B cell (primary cell): ENCODE results near the gene SLC2A1. TPM values are rescaled to one million over a fixed set of nuclear protein-coding genes. Genes with fewer than 3 reads are reported as not detected.

Experiments
- ATAC-seq: fragments of 200-7000 bp; cut with Tn5 transposase; one replicate; pipeline ENCODE4 v1.10.0; 2021; ENCODE audit warnings: low read depth, mild to moderate bottlenecking, moderate number of reproducible peaks, moderate library complexity
- CTCF ChIA-PET: fragments of 350-600 bp; sonication (Branson Sonifier 250); formaldehyde crosslinking; loops from one replicate; lab custom pipeline; 2021; ENCODE audit warnings: antibody characterized with exemption, inconsistent platforms; lab: Charles Lee
- POLR2A ChIA-PET: fragments of 350-600 bp; sonication (Branson Sonifier 250); formaldehyde crosslinking; loops from one replicate; lab custom pipeline; 2021; ENCODE audit warnings: antibody characterized with exemption; lab: Charles Lee
- DNase-seq: peaks from one replicate; pipeline ENCODE4 v3.0.0; 2013
- H2AFZ ChIP-seq: 2 replicates; pipeline ENCODE4 v1.6.1; 2012; ENCODE audit warnings: mild to moderate bottlenecking, low read depth, low read length; ENCODE audit not compliant: insufficient read depth, poor library complexity, severe bottlenecking
- H3K27ac ChIP-seq, 2 donors: 1 replicate in 1 of 2; 2 replicates in 1 of 2; pipeline ENCODE4 v1.5.1; 2012 to 2013; ENCODE audit warnings: low read length in 2 of 2, mild to moderate bottlenecking in 2 of 2, moderate library complexity in 1 of 2
- H3K27me3 ChIP-seq, 4 experiments: fragments of 200-600 bp in 1 of 4; sonication (generic) in 1 of 4; replicated peaks in 1 of 4; 1 replicate in 2 of 4; 2 replicates in 2 of 4; pipeline versions ENCODE4 v1.6.1 to v1.7.0; 2013 to 2016; ENCODE audit warnings: low read length in 3 of 4, mild to moderate bottlenecking in 2 of 4, mixed read lengths in 1 of 4, moderate library complexity in 1 of 4; ENCODE audit not compliant: insufficient read depth in 4 of 4, control insufficient read depth in 3 of 4; ENCODE audit errors: control extremely low read depth in 1 of 4
- H3K36me3 ChIP-seq, 2 experiments: replicated peaks in 1 of 2; 1 replicate in 1 of 2; 2 replicates in 1 of 2; pipeline versions ENCODE4 v1.6.1 to v1.7.1; 2013; ENCODE audit warnings: low read length in 1 of 2; ENCODE audit not compliant: insufficient read depth in 2 of 2, control insufficient read depth in 1 of 2; ENCODE audit errors: control extremely low read depth in 1 of 2, extremely low read depth in 1 of 2
- H3K4me1 ChIP-seq, 2 donors: fragments of 200-600 bp in 1 of 2; sonication (generic) in 1 of 2; 1 replicate in 1 of 2; 2 replicates in 1 of 2; pipeline versions ENCODE4 v1.5.1 to v1.6.1; 2013 to 2017; ENCODE audit warnings: low read length in 2 of 2; ENCODE audit not compliant: control insufficient read depth in 2 of 2, insufficient read depth in 2 of 2
- H3K4me2 ChIP-seq: replicated peaks from 2 replicates; pipeline ENCODE3; 2012; ENCODE audit warnings: mild to moderate bottlenecking, low read depth, low read length; ENCODE audit not compliant: poor library complexity, severe bottlenecking
- H3K4me3 ChIP-seq, 5 experiments: fragments of 200-600 bp in 1 of 5; sonication (generic) in 1 of 5; 1 replicate in 3 of 5; 2 replicates in 2 of 5; pipeline versions ENCODE4 v1.5.1 to v1.7.0; 2011 to 2016; ENCODE audit warnings: low read length in 4 of 5, mild to moderate bottlenecking in 4 of 5, low read depth in 2 of 5, control low read depth in 1 of 5, moderate library complexity in 1 of 5; ENCODE audit not compliant: insufficient read depth in 1 of 5; ENCODE audit errors: control extremely low read depth in 1 of 5, extremely low read depth in 1 of 5
- H3K79me2 ChIP-seq: fragments of 200-600 bp; sonication (generic); one replicate; pipeline ENCODE4 v1.6.0; 2016; ENCODE audit warnings: low read length; ENCODE audit not compliant: control insufficient read depth, insufficient read depth
- H3K9ac ChIP-seq: fragments of 200-600 bp; sonication (generic); 2 replicates; pipeline ENCODE4 v1.6.1; 2017; ENCODE audit warnings: mild to moderate bottlenecking, low read length, moderate library complexity
- H3K9me3 ChIP-seq, 3 donors: one replicate each; pipeline versions ENCODE4 v1.6.1 to v1.7.1; 2013; ENCODE audit warnings: low read length in 2 of 3; ENCODE audit not compliant: control insufficient read depth in 2 of 3, insufficient read depth in 1 of 3; ENCODE audit errors: control extremely low read depth in 1 of 3
- H4K20me1 ChIP-seq: 2 replicates; pipeline ENCODE4 v1.6.0; 2012; ENCODE audit warnings: mild to moderate bottlenecking, low read length; ENCODE audit not compliant: insufficient read depth, control insufficient read depth, poor library complexity, severe bottlenecking
- H3K27ac Mint-ChIP-seq: one replicate; pipeline ENCODE4 v1.8.0; 2021; ENCODE audit warnings: mixed read lengths
- H3K27me3 Mint-ChIP-seq: one replicate; pipeline ENCODE4 v1.8.0; 2021; ENCODE audit warnings: mixed read lengths
- H3K4me1 Mint-ChIP-seq: one replicate; pipeline ENCODE4 v1.8.0; 2021; ENCODE audit warnings: mixed read lengths
- H3K4me3 Mint-ChIP-seq: one replicate; pipeline ENCODE4 v1.8.0; 2021; ENCODE audit warnings: mixed read lengths
- H3K9me3 Mint-ChIP-seq: one replicate; pipeline ENCODE4 v1.8.0; 2022; ENCODE audit warnings: mixed read lengths; ENCODE audit not compliant: insufficient read depth
- CTCF ChIP-seq: fragments of 200-600 bp; IDR thresholded peaks from one replicate; pipeline ENCODE4 v1.8.0; 2022; ENCODE audit warnings: antibody characterized with exemption, mild to moderate bottlenecking
- EZH2 ChIP-seq: IDR thresholded peaks from 2 replicates; pipeline ENCODE4 v1.6.1; 2012; ENCODE audit warnings: borderline replicate concordance, low read depth, mild to moderate bottlenecking, moderate library complexity, low read length; ENCODE audit not compliant: insufficient read depth, poor library complexity, severe bottlenecking
- WGBS: methylation state at CpG from one replicate; pipeline ENCODE4 v1.1.5; 2013; ENCODE audit warnings: missing lambda C conversion rate; ENCODE audit not compliant: insufficient coverage; 5-methylcytosine and 5-hydroxymethylcytosine counted together
- intact Hi-C: fragments of 100-400 bp; cut with micrococcal nuclease; formaldehyde crosslinking; loops from one replicate; pipeline ENCODE4 v1.10.0; 2022
- polyA plus RNA-seq: library from polyadenylated mRNA; depleted of rRNA; stranded (reverse); fragments of >200 nt; gene quantifications from 2 replicates; pipeline ENCODE4 v1.2.3, GENCODE V29; 2012
- total RNA-seq, 2 donors: library from RNA; stranded (reverse); fragments of 120-200 nt in 1 of 2; gene quantifications; 1 replicate in 1 of 2; 2 replicates in 1 of 2; pipeline versions ENCODE4 v1.2.3 to v1.2.4, GENCODE V29; 2013 to 2022

The SLC2A1 gene
- total and polyA plus RNA-seq, 2 donors (not counting 1 experiment from before 2014, with no cell fraction given): 223 to 240 TPM

- no peak for DNase-seq
- H3K4me2 ChIP-seq: peak overlapping the region; percentile 79
- Mint-ChIP-seq H3K9me3 (no peaks in the 10 kb centered on the region), H3K27ac (peak overlapping the region; percentile 97), H3K4me1 (peaks cover 98% of the 10 kb centered on the region), H3K4me3 (peak overlapping the region; percentile 61), H3K27me3 (no peaks in the 10 kb centered on the region)
- no peak for ATAC-seq
- ChIA-PET POLR2A (interaction anchor here (0.5 to 5.2 kb wide), 5 partner anchors 7 to 440 kb away, joined by 3 to 179 read pairs (median 19); partner anchors contain the start of gene SLC2A1), CTCF (interaction anchor here (0.6 to 6.0 kb wide), 8 partner anchors 10 to 159 kb away, joined by 3 to 121 read pairs (median 11); no protein-coding TSS in a partner anchor)
- H3K9me3 ChIP-seq: no peaks in the 10 kb centered on the region
- peaks cover 88% of the 10 kb centered on the region for H3K79me2 ChIP-seq
- no peaks in the 10 kb centered on the region for H3K27me3 ChIP-seq
- intact Hi-C loops: no loop called here
- H4K20me1 ChIP-seq: peaks cover 61% of the 10 kb centered on the region
- no peak overlapping the region for H2AFZ ChIP-seq
- H3K4me3 ChIP-seq: no peak overlapping the region
- H3K4me1 ChIP-seq: peaks cover 96 to 100% of the 10 kb centered on the region in 2 donors
- no peak overlapping the region for H3K9ac ChIP-seq
- H3K27ac ChIP-seq: peak overlapping the region; percentile 87 to 97
- TF ChIP-seq EZH2 (no peak), CTCF (no peak)
- WGBS: 80% methylated on average over 7 of the region's 7 CpGs
- H3K36me3 ChIP-seq: peaks cover 3 to 75% of the 10 kb centered on the region in 2 experiments
Measured at GRCh38 chr1:42936309-42937078, 22.2 kb downstream of the SLC2A1 start.

GRCh38 chr1:42935971-42936308, 22.7 kb downstream of the SLC2A1 start:
- TF ChIP-seq EZH2: no peak
- TF ChIP-seq CTCF: no peak
- H3K36me3 ChIP-seq: peaks cover 3 to 73% of the 10 kb centered on the region in 2 experiments
- intact Hi-C loops: loop anchor here (1.0 kb wide), 2 partner anchors 8 to 16 kb away; no protein-coding TSS in a partner anchor
- H3K27me3 ChIP-seq: no peaks in the 10 kb centered on the region
- peak overlapping the region; percentile 97 for H3K27ac Mint-ChIP-seq
- POLR2A ChIA-PET: interaction anchor here (0.5 to 5.2 kb wide), 5 partner anchors 8 to 440 kb away, joined by 3 to 179 read pairs (median 19); partner anchors contain the start of genes C1orf50, P3H1 and SLC2A1
- WGBS: 95% methylated on average over 4 of the region's 5 CpGs
- H3K9me3 ChIP-seq: no peaks in the 10 kb centered on the region
- peaks cover 88% of the 10 kb centered on the region for H3K79me2 ChIP-seq
- H3K9ac ChIP-seq: peak overlapping the region; percentile 50
- peak overlapping the region; percentile 79 for H3K4me2 ChIP-seq
- peaks cover 61% of the 10 kb centered on the region for H4K20me1 ChIP-seq
- ATAC-seq (no peak), DNase-seq (no peak)
- H3K4me1 Mint-ChIP-seq: peaks cover 98% of the 10 kb centered on the region
- no peaks in the 10 kb centered on the region for H3K9me3 Mint-ChIP-seq
- H3K4me1 ChIP-seq: peaks cover 96 to 100% of the 10 kb centered on the region in 2 donors
- peak overlapping the region; percentile 87 to 97 for H3K27ac ChIP-seq
- CTCF ChIA-PET: interaction anchor here (0.6 to 6.0 kb wide), 8 partner anchors 9 to 158 kb away, joined by 3 to 121 read pairs (median 11); no protein-coding TSS in a partner anchor
- H3K27me3 Mint-ChIP-seq: no peaks in the 10 kb centered on the region
- H2AFZ ChIP-seq: no peak overlapping the region
- H3K4me3 Mint-ChIP-seq: peak overlapping the region; percentile 86
- peak overlapping the region in 1 of 5 experiments; percentile 26 for H3K4me3 ChIP-seq
